HT1080 (cell line): ENCODE measurements around the gene GGA3. TPM values are rescaled to one million over a fixed set of nuclear protein-coding genes. Genes with fewer than 3 reads are reported as not detected.
"Not testable (repeated sequence)": the region's sequence is repeated elsewhere in the genome, so short reads cannot be mapped to it uniquely, and the experiment has no call there.

Experiments
- DNase-seq: peaks from one replicate; pipeline ENCODE4 v3.0.0-alpha.2; 2015; ENCODE audit warnings: low read depth
- total RNA-seq: library from RNA; depleted of rRNA; stranded (reverse); fragments of >200 nt; shearing (Covaris generic); gene quantifications from 2 replicates; pipeline ENCODE4 v1.2.3, GENCODE V29; 2014; rRNA removed

GGA3 gene
- total RNA-seq, 1 experiment from 2014 or later: 15.4 TPM

DNA sequence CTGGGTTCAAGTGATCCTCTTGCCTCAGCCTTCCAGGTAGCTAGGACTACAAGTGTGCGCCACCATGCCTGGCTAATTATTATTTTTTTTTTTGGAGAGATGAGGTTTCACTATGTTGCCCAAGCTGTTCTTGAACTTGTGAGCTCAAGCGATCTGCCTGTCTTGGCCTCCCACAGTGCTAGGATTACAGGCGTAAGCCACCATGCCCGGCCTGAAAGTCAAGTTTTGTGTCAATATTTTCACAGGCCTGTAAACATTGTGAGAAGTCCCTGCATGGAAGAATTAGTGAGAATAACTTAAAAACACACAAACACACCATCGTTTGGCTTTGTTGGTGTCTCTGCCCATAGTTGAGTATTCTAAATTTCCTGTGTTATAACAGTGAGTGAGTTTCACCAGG, 33.7 kb downstream of the GGA3 start:
- DNase-seq: no peak

DNA sequence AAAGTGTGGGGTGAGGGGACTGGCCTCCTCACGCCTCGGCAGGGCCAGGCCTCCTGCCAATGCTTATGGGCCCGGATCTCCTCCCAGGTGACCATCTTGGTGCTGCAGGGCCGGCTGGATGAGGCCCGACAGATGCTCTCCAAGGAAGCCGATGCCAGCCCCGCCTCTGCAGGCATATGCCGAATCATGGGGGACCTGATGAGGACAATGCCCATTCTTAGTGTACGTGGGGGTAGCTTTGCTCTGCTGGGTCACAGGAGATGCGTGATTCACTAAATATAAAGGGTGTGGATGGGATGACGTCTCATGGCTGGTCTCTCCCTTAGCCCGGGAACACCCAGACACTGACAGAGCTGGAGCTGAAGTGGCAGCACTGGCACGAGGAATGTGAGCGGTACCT, 36.4 kb downstream of the GGA3 start:
- DNase-seq: no peak

DNA sequence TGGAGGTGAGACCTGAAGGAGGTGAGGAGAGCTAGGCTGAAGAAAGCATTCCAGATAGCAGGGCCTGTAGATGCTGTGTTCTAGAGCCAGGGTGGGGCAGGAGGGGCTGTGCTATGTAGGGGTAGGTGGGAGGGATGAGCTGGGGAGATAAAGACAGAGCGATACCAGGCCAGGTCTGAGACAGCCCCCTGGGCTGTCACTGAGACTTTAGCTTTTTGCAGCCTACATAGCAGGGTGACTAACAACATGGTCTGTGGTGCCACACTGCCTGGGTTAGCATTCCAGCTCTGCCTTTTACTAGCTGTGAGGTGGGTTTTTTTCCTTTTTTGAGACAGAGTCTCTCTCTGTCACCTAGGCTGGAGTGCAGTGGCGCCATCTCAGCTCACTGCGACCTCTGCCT, 41.6 kb downstream of the GGA3 start:
- DNase-seq: no peak

DNA sequence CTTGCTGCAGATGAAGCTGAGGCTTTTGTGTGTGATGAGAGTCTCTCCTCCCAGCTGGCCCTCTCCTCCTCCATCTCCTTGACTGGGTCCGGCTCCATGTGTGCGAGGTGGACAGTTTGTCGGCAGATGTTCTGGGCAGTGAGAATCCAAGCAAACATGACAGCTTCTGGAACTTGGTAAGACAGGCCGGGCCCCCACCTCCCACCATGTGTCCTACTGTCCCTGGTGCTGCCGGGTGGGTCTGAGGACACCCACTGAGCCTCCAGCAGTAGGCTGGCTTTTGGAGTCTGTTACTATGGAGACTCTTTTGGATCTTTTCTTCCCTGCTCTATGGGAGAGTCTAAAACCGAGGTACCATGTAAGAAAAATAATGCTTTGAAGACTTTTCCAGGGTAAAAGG, 43.3 kb downstream of the GGA3 start:
- no peak for DNase-seq

DNA sequence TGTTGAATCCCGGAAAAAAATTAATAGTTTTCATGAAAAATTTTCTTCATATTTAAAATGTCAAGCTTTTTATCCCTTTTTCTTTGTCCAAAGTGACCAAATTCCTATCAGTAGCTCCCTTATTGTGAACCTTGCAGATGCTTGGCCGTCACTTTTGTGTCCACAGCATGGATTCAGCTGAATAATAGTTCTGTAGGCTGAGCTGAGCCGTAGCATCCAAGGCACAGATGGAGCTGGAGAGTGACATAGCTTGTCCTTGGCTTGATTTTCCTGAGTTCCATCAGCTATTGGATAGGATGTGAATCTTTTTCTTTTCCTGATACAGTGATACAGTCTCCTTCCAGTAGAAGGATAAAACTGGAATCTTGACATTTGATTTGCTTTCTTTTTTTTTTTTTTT, 52.3 kb downstream of the GGA3 start:
- no peak for DNase-seq

DNA sequence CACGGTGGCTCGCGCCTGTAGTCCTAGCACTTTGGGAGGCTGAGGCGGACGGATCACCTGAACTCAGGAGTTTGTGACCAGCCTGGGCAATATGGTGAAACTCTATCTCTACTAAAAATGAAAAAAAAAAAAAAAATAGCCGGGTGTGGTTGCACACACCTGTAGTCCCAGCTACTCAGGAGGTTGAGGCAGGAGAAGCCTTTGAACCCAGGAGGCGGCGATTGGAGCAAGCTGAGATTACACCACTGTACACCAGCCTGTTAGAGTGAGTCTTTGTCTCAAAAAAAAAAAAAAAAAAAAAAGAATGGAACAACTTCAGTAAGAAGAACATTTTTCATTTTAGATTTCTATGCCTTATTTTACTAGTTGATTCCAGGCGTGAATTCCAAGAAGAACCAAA, 53.2 kb downstream of the GGA3 start:
- DNase-seq: no peak

DNA sequence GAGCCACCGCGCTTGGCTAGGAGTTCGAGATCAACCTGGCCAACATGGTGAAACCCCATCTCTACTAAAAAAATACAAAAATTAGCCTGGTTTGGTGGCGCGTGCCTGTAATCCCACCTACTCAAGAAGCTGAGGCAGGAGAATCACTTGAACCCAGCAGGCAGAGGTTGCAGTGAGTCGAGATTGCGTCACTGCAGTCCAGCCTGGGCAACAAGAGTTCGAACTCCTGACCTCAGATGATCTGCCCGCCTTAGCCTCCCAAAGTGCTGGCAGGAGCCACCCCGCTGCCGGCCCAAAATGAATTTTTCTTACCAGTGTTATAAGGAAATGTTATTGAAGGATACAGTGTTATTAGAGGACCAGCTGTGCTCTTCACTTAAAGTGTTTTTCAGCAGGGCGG, 53.6 kb downstream of the GGA3 start:
- no peak for DNase-seq

DNA sequence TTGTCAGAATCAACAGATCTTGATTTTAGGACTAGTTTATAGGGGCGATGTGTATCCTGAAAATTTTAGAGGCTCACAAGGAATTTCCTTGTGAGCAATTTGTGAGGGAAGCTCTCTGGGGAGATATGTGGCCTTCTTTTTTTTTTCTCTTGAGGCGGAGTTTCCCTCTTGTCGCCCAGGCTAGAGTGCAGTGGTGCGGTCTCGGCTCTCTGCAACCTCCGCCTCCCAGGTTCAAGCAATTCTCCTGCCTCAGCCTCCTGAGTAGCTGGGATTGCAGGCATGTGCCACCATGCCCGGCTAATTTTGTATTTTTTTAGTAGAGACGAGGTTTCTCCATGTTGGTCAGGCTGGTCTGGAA, 54.4 kb downstream of the GGA3 start:
- not testable (repeated sequence) for DNase-seq

DNA sequence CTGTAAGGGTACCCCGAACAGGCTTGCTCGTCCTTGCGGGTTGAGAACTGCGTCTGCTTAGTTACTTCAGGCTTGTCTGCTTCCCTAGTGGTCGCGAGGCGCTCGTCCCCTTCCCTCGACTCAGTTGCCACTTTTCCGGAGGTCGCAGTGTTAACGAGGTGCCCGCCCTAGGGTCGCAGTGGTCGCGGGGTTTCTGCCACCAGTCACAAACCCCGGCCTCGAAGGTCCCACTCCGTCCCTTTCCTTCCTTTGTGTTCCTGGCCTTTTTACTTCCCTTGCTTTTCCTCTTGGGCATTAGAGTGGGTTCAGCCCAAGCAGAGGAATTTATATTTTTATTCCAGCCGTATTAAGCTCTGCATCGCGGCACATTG, 55.6 kb downstream of the GGA3 start:
- no peak for DNase-seq

DNA sequence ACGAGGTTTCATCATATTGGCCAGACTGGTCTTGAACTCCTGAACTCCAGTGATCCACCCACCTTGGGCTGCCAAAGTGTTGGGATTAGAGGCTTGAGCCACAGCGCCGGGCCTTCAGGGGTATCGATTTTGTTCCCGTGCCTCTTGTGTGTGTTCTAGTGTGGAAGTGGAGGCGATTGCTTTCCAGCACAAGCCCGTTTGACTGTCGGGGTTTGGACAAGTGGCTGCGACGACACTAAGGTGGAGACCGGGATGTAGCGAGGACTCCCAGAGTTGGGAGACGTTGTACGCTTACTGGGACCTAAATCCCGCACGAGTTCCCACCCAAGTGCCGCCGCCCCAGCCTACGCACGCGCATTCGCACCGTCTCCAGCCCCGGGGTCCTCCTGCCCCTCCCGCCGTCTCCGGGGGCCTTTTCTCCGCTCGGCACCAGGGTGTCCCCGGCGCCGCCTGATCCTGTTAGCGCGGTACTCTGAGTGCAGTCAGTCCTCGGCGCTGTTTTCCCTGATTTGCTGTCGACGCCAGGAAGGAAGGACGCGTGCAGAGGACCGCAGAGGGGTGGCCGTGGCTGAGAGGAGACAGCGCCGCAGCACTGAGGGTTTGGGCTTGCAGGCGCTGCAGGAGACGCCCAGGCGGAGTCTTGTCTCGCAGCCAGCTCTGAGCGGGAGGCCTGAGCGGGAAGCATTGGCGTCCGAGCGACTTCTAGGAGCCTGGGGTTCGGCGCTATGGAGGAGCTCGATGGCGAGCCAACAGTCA, 56.2 kb downstream of the GGA3 start, which contains the start of gene NUP85:
NUP85 (plus strand) TSS at position 643 of the 756 bp plus-strand sequence; CDS start at position 726, 83 bp downstream.
- DNase-seq: peak; percentile 92

DNA sequence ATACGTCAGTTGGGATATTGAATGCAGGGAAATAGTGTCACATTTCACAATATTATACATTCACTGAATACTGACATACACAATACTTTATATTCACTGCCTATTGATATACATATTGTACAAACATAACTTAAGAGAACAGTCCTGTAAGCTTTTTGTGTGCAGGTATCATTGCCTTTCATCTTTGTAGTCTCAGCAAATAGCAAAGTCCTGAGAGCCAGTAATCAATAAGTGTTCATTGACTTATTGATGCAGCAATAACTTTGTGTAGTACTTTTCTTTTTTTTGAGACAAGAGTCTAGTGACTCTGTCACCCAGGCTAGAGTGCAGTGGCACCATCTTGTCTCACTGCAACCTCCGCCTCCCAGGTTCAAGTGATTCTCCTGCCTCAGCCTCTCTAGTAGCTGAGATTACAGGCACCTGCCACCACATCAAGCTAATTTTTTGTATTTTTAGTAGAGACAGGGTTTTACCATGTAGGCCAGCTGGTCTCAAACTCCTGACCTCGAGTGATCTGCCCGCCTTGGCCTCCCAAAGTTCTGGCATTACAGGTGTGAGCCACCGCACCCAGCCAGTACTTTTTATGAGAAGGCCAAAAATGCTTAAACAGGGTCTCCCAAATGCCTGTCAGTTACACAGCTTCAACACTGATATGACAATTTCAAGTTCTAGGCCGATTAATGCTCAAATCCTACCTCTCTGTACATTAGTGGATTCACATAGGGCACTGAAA, 61.4 kb downstream of the GGA3 start:
- no peak for DNase-seq

DNA sequence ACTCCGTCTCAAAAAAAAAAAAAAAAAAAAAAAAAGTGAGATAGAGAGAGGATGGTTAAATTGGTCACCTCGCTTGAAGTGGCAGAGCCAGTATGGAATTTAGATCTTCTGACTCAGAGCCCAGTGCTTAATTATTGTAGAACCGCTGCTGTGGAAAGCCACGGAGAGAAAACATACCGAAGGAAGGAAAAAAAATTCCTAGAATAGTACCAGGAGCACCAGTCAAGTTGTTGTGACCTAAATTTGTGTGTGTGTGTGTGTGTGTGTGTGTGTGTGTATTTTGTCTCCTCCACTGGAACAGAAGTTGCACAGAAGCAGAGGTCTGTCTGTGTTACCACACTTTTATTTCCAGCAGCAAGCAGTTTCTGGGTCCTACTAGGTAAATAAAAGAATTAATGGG, 66.5 kb downstream of the GGA3 start:
- peak; percentile 41 for DNase-seq

DNA sequence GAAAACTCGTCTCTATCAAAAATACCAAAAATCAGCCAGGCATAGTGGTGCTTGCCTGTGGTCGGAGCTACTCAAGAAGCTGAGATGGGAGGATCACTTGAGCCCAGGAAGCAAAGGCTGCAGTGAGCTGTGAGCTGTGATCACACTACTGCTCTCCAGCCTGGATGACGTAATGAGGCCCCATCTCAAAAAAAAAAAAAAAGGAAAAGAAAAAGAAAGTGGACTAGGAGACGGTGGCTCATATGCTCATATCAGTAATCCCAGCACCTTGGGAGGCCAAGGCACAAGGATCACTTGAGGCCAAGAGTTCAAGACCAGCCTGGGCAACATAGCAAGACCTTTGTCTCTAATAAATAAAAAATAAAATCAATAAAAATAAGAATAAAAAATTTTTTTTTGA, 69.8 kb downstream of the GGA3 start:
- DNase-seq: peak; percentile 67

DNA sequence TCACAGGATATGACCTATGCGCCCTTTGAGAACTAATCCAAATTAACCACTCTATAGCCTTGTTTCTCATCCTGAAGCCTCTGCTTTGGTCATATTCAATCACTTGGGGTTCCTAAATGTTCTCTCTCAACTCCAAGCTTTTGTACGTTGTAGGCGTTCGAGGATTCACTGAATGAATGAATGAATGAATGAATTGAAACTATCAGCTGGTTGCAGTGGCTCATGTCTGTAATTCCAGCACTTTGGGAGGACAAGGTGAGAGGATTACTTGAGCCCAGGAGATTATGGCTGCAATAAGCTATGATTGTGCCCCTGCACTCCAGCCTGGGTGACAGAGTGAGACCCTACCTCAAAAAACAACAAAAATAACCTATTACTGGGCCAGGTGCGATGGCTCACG, 72.8 kb downstream of the GGA3 start:
- DNase-seq: no peak

Other genes with a start within 250 kb of the GGA3 start
- gene MRPL58, start 248.9 kb downstream of the GGA3 start, total RNA-seq: 110 and 114 TPM in 2 replicates
- 259 and 270 TPM in 2 replicates for gene ATP5PD, start 214.6 kb downstream of the GGA3 start, total RNA-seq
- gene KCTD2, start 214.4 kb downstream of the GGA3 start, total RNA-seq: 17.2 and 18.6 TPM in 2 replicates
- not detected in 2 replicates for gene SLC16A5, start 173.7 kb downstream of the GGA3 start, total RNA-seq
- gene ARMC7, start 151.6 kb downstream of the GGA3 start, total RNA-seq: 8.0 and 8.2 TPM in 2 replicates
- 150 and 161 TPM in 2 replicates for gene NT5C, start 129.9 kb downstream of the GGA3 start, total RNA-seq
- gene JPT1, start 107.1 kb downstream of the GGA3 start, total RNA-seq: 260 and 308 TPM in 2 replicates
- gene SUMO2, start 78.6 kb downstream of the GGA3 start, total RNA-seq: 314 and 319 TPM in 2 replicates
- gene NUP85, start 55.9 kb downstream of the GGA3 start, total RNA-seq: 45.1 and 45.6 TPM in 2 replicates
- 123 and 139 TPM in 2 replicates for gene MRPS7, start 273 bp upstream of the GGA3 start, total RNA-seq
- 13.1 and 20.7 TPM in 2 replicates for gene MIF4GD, start 9.6 kb upstream of the GGA3 start, total RNA-seq
- 31.1 and 32.0 TPM in 2 replicates for gene SLC25A19, start 27.8 kb upstream of the GGA3 start, total RNA-seq
- gene GRB2, start 144.1 kb upstream of the GGA3 start, total RNA-seq: 106 and 134 TPM in 2 replicates
- 22.8 and 24.0 TPM in 2 replicates for gene TMEM94, start 195.0 kb upstream of the GGA3 start, total RNA-seq